Duodenal mucosa (tissue), 2 donors: ENCODE data around the gene OR9I1.

Experiments
- H3K27ac ChIP-seq: one replicate; pipeline ENCODE4 v1.7.0; 2013; ENCODE audit warnings: low read depth, low read length
- H3K27me3 ChIP-seq, 2 donors: one replicate each; pipeline ENCODE4 v1.7.0; 2013; ENCODE audit warnings: low read length in 2 of 2, control low read depth in 1 of 2; ENCODE audit not compliant: insufficient read depth in 2 of 2, control insufficient read depth in 1 of 2
- H3K36me3 ChIP-seq, 2 donors: one replicate each; pipeline ENCODE4 v1.7.0; 2013; ENCODE audit warnings: low read length in 2 of 2, control low read depth in 1 of 2; ENCODE audit not compliant: insufficient read depth in 2 of 2, control insufficient read depth in 1 of 2
- H3K4me1 ChIP-seq, 2 donors: one replicate each; pipeline ENCODE4 v1.7.0; 2013; ENCODE audit warnings: low read length in 2 of 2, control low read depth in 1 of 2; ENCODE audit not compliant: insufficient read depth in 2 of 2, control insufficient read depth in 1 of 2
- H3K4me3 ChIP-seq, 2 donors: one replicate each; pipeline ENCODE4 v1.7.0; 2013; ENCODE audit warnings: low read length in 2 of 2, low read depth in 1 of 2
- H3K9ac ChIP-seq, 2 donors: one replicate each; pipeline ENCODE4 v1.7.0; 2013; ENCODE audit warnings: low read length in 2 of 2, low read depth in 1 of 2
- H3K9me3 ChIP-seq, 2 donors: one replicate each; pipeline ENCODE4 v1.7.0; 2013; ENCODE audit warnings: low read length in 2 of 2, control low read depth in 1 of 2; ENCODE audit not compliant: control insufficient read depth in 1 of 2

The OR9I1 gene

GRCh38 chr11:58125469-58125868 lies at the start of gene OR9I1:
Gene OR9I1 (minus strand): TSS chr11:58125530. CDS start chr11:58119444, 6,086 bp downstream.
- H3K4me3 ChIP-seq = no peak within 1 kb of the TSS
- no peaks in the 10 kb centered on the region for H3K27me3 ChIP-seq
- H3K9me3 ChIP-seq = no peaks in the 10 kb centered on the region
- H3K27ac ChIP-seq = no peak within 1 kb of the TSS
- no peaks in the 10 kb centered on the region for H3K36me3 ChIP-seq
- no peak within 1 kb of the TSS for H3K9ac ChIP-seq
- no peaks in the 10 kb centered on the region for H3K4me1 ChIP-seq

GRCh38 chr11:58165504-58166106 lies 40.3 kb upstream of the OR9I1 start:
- Histone ChIP-seq H3K9ac (no peak overlapping the region), H3K27ac (no peak overlapping the region), H3K4me3 (no peak overlapping the region)

GRCh38 chr11:58164990-58165389 lies 39.7 kb upstream of the OR9I1 start:
- Histone ChIP-seq H3K9ac (no peak overlapping the region), H3K4me1 (peaks cover 13 to 32% of the 10 kb centered on the region in 2 donors), H3K36me3 (no peaks in the 10 kb centered on the region), H3K27me3 (no peaks in the 10 kb centered on the region), H3K27ac (no peak overlapping the region), H3K4me3 (no peak overlapping the region), H3K9me3 (no peaks in the 10 kb centered on the region)

More at GRCh38 chr11:58165504-58166106, 40.3 kb upstream of the OR9I1 start:
- H3K27me3 ChIP-seq = no peaks in the 10 kb centered on the region
- H3K9me3 ChIP-seq = no peaks in the 10 kb centered on the region
- no peaks in the 10 kb centered on the region for H3K36me3 ChIP-seq
- H3K4me1 ChIP-seq = peaks cover 13 to 32% of the 10 kb centered on the region in 2 donors

- Histone ChIP-seq H3K9me3 (no peaks in the 10 kb centered on the region), H3K27me3 (no peaks in the 10 kb centered on the region), H3K9ac (no peak overlapping the region), H3K4me1 (peaks cover 13 to 32% of the 10 kb centered on the region in 2 donors), H3K36me3 (no peaks in the 10 kb centered on the region), H3K4me3 (no peak overlapping the region), H3K27ac (no peak overlapping the region)
These were observed 39.1 kb upstream of the OR9I1 start for GRCh38 chr11:58164389-58164788.

- no peaks in the 10 kb centered on the region for H3K27me3 ChIP-seq
- no peak overlapping the region for H3K9ac ChIP-seq
- H3K4me3 ChIP-seq = no peak overlapping the region
- no peaks in the 10 kb centered on the region for H3K36me3 ChIP-seq
- H3K27ac ChIP-seq = no peak overlapping the region
- no peaks in the 10 kb centered on the region for H3K9me3 ChIP-seq
- H3K4me1 ChIP-seq = peaks cover 9 to 11% of the 10 kb centered on the region in 2 donors
These were observed 27.5 kb upstream of the OR9I1 start for GRCh38 chr11:58152781-58153180.

GRCh38 chr11:58142761-58143160 lies 17.4 kb upstream of the OR9I1 start:
- H3K27ac ChIP-seq = no peak overlapping the region
- H3K36me3 ChIP-seq = no peaks in the 10 kb centered on the region
- no peak overlapping the region for H3K9ac ChIP-seq
- H3K4me3 ChIP-seq = no peak overlapping the region
- no peaks in the 10 kb centered on the region for H3K9me3 ChIP-seq
- peaks cover 0 to 4% of the 10 kb centered on the region in 2 donors for H3K4me1 ChIP-seq
- no peaks in the 10 kb centered on the region for H3K27me3 ChIP-seq

GRCh38 chr11:58135171-58135570 lies 9.8 kb upstream of the OR9I1 start:
- H3K27me3 ChIP-seq = no peaks in the 10 kb centered on the region
- H3K4me1 ChIP-seq = no peaks in the 10 kb centered on the region
- no peak overlapping the region for H3K9ac ChIP-seq
- no peak overlapping the region for H3K4me3 ChIP-seq
- no peaks in the 10 kb centered on the region for H3K9me3 ChIP-seq
- H3K27ac ChIP-seq = no peak overlapping the region
- H3K36me3 ChIP-seq = no peaks in the 10 kb centered on the region

GRCh38 chr11:58134151-58134550 lies 8.8 kb upstream of the OR9I1 start:
- Histone ChIP-seq H3K4me3 (no peak overlapping the region), H3K4me1 (no peaks in the 10 kb centered on the region), H3K36me3 (no peaks in the 10 kb centered on the region), H3K27ac (no peak overlapping the region), H3K9me3 (no peaks in the 10 kb centered on the region), H3K9ac (no peak overlapping the region), H3K27me3 (no peaks in the 10 kb centered on the region)

GRCh38 chr11:58133309-58134076 lies 8.2 kb upstream of the OR9I1 start:
- Histone ChIP-seq H3K4me3 (no peak overlapping the region), H3K36me3 (no peaks in the 10 kb centered on the region), H3K4me1 (no peaks in the 10 kb centered on the region), H3K9ac (no peak overlapping the region), H3K27me3 (no peaks in the 10 kb centered on the region), H3K9me3 (no peaks in the 10 kb centered on the region), H3K27ac (no peak overlapping the region)

GRCh38 chr11:58127350-58127749 lies 2.0 kb upstream of the OR9I1 start:
- no peak overlapping the region for H3K4me3 ChIP-seq
- no peak overlapping the region for H3K9ac ChIP-seq
- no peaks in the 10 kb centered on the region for H3K4me1 ChIP-seq
- H3K36me3 ChIP-seq = no peaks in the 10 kb centered on the region
- H3K27me3 ChIP-seq = no peaks in the 10 kb centered on the region
- no peaks in the 10 kb centered on the region for H3K9me3 ChIP-seq
- H3K27ac ChIP-seq = no peak overlapping the region
